Astrocyte (in vitro differentiated cells and primary cell): Measurements from ENCODE around the gene COA1. TPM values are rescaled to one million over a fixed set of nuclear protein-coding genes. Genes with fewer than 3 reads are reported as not detected.

Experiments
- DNase-seq: peaks from one replicate; pipeline ENCODE4 v3.0.0-alpha.2; 2010; ENCODE audit warnings: low read depth
- FAIRE-seq: peaks from 2 replicates; lab custom pipeline; 2011; peaks lifted over from hg19 to GRCh38; lab: Jason Lieb, UNC
- H2AFZ ChIP-seq: 2 replicates; pipeline ENCODE4 v1.6.0; 2012; ENCODE audit warnings: low read depth, low read length, inconsistent platforms
- H3K27ac ChIP-seq: 2 replicates; pipeline ENCODE4 v1.5.1; 2011; ENCODE audit warnings: low read depth, low read length, inconsistent platforms
- H3K27me3 ChIP-seq: 2 replicates; pipeline ENCODE4 v1.6.0; 2011; ENCODE audit warnings: low read length, inconsistent platforms; ENCODE audit not compliant: insufficient read depth
- H3K36me3 ChIP-seq: 2 replicates; pipeline ENCODE4 v1.5.1; 2011; ENCODE audit warnings: low read length, inconsistent platforms; ENCODE audit not compliant: insufficient read depth
- H3K4me1 ChIP-seq: 2 replicates; pipeline ENCODE4 v1.5.1; 2011; ENCODE audit warnings: low read length, inconsistent platforms; ENCODE audit not compliant: insufficient read depth
- H3K4me2 ChIP-seq: 2 replicates; pipeline ENCODE4 v1.6.0; 2012; ENCODE audit warnings: low read length, inconsistent platforms
- H3K4me3 ChIP-seq: 2 replicates; pipeline ENCODE4 v1.5.1; 2011; ENCODE audit warnings: low read depth, mild to moderate bottlenecking, low read length, inconsistent platforms; ENCODE audit not compliant: insufficient read depth
- H3K79me2 ChIP-seq: 2 replicates; pipeline ENCODE4 v1.6.0; 2012; ENCODE audit warnings: mild to moderate bottlenecking, low read length, inconsistent platforms; ENCODE audit not compliant: insufficient read depth
- H3K9ac ChIP-seq: 2 replicates; pipeline ENCODE4 v1.6.0; 2012; ENCODE audit warnings: mild to moderate bottlenecking, low read length, inconsistent platforms
- H3K9me3 ChIP-seq: 2 replicates; pipeline ENCODE4 v1.5.1; 2012; ENCODE audit warnings: low read depth, mild to moderate bottlenecking, low read length, inconsistent platforms; ENCODE audit not compliant: insufficient read depth
- H4K20me1 ChIP-seq: 2 replicates; pipeline ENCODE4 v1.6.0; 2012; ENCODE audit warnings: low read length, inconsistent platforms; ENCODE audit not compliant: insufficient read depth
- H3K27ac Mint-ChIP-seq: one replicate; pipeline ENCODE4 v1.8.0; 2021; ENCODE audit warnings: mild to moderate bottlenecking, mixed read lengths; ENCODE audit not compliant: unreplicated experiment
- H3K27me3 Mint-ChIP-seq: one replicate; pipeline ENCODE4 v1.8.0; 2021; ENCODE audit warnings: low read depth, mixed read lengths; ENCODE audit not compliant: unreplicated experiment
- H3K36me3 Mint-ChIP-seq: one replicate; pipeline ENCODE4 v1.8.0; 2021; ENCODE audit warnings: low read depth, mixed read lengths; ENCODE audit not compliant: unreplicated experiment
- H3K4me1 Mint-ChIP-seq: one replicate; pipeline ENCODE4 v1.8.0; 2021; ENCODE audit warnings: low read depth, mixed read lengths; ENCODE audit not compliant: unreplicated experiment
- H3K4me3 Mint-ChIP-seq: one replicate; pipeline ENCODE4 v1.8.0; 2021; ENCODE audit warnings: mild to moderate bottlenecking, moderate library complexity, mixed read lengths; ENCODE audit not compliant: unreplicated experiment
- H3K9me3 Mint-ChIP-seq: one replicate; pipeline ENCODE4 v1.8.0; 2021; ENCODE audit warnings: mild to moderate bottlenecking, mixed read lengths; ENCODE audit not compliant: unreplicated experiment
- CTCF ChIP-seq: IDR thresholded peaks from 2 replicates; pipeline ENCODE4 v1.5.1; 2011; ENCODE audit warnings: low read depth, mild to moderate bottlenecking, inconsistent platforms, low read length, moderate library complexity; ENCODE audit not compliant: insufficient read depth
- EZH2 ChIP-seq: IDR thresholded peaks from 2 replicates; pipeline ENCODE4 v1.6.1; 2012; ENCODE audit warnings: mild to moderate bottlenecking, low read length, inconsistent platforms; ENCODE audit not compliant: insufficient read depth
- total RNA-seq: library from RNA; stranded (reverse); gene quantifications from 2 replicates; pipeline ENCODE4 v1.2.1, GENCODE V29; 2021

The COA1 gene
- total RNA-seq, 1 donor from 2014 or later: 47.0 TPM

GRCh38 chr7:43678315-43678714 lies 51.0 kb downstream of the COA1 start:
- FAIRE-seq (no peak), DNase-seq (no peak)
- Histone ChIP-seq H3K36me3 (no peaks in the 10 kb centered on the region), H3K27me3 (no peaks in the 10 kb centered on the region), H3K4me2 (no peak overlapping the region), H3K79me2 (peaks cover 75% of the 10 kb centered on the region), H3K4me1 (peaks cover 12% of the 10 kb centered on the region), H4K20me1 (no peaks in the 10 kb centered on the region), H3K9me3 (no peaks in the 10 kb centered on the region), H3K27ac (no peak overlapping the region), H2AFZ (no peak overlapping the region), H3K4me3 (no peak overlapping the region), H3K9ac (no peak overlapping the region)
- H3K4me3 Mint-ChIP-seq: no peak overlapping the region
- peaks cover 12% of the 10 kb centered on the region for H3K4me1 Mint-ChIP-seq
- no peaks in the 10 kb centered on the region for H3K27me3 Mint-ChIP-seq
- no peak overlapping the region for H3K27ac Mint-ChIP-seq
- no peaks in the 10 kb centered on the region for H3K9me3 Mint-ChIP-seq
- TF ChIP-seq EZH2 (no peak), CTCF (no peak)
- H3K36me3 Mint-ChIP-seq: no peaks in the 10 kb centered on the region

- no peak for FAIRE-seq
- H3K79me2 ChIP-seq: peaks cover 79% of the 10 kb centered on the region
These were observed 51.5 kb downstream of the COA1 start for GRCh38 chr7:43677864-43678263.

More at GRCh38 chr7:43677864-43678263, 51.5 kb downstream of the COA1 start:
- Mint-ChIP-seq H3K27ac (no peak overlapping the region), H3K36me3 (no peaks in the 10 kb centered on the region), H3K27me3 (no peaks in the 10 kb centered on the region), H3K4me1 (peaks cover 12% of the 10 kb centered on the region), H3K4me3 (no peak overlapping the region), H3K9me3 (no peaks in the 10 kb centered on the region)
- Histone ChIP-seq H4K20me1 (no peaks in the 10 kb centered on the region), H3K27ac (no peak overlapping the region), H3K9ac (no peak overlapping the region), H3K27me3 (no peaks in the 10 kb centered on the region), H3K4me3 (no peak overlapping the region), H3K36me3 (no peaks in the 10 kb centered on the region), H3K4me1 (peaks cover 12% of the 10 kb centered on the region), H2AFZ (no peak overlapping the region), H3K4me2 (no peak overlapping the region), H3K9me3 (no peaks in the 10 kb centered on the region)
- no peak for DNase-seq
- TF ChIP-seq CTCF: no peak
- TF ChIP-seq EZH2: no peak
